ENCODE measurements around the gene SLC6A8. TPM values are rescaled to one million over a fixed set of nuclear protein-coding genes. Genes with fewer than 3 reads are reported as not detected.

SLC6A8 gene
- total RNA-seq, 4 donors from 2014 or later, result 4.0 to 8.0 (median 6.1) TPM

GRCh38 chrX:153735274-153735673 is 47.5 kb downstream of the SLC6A8 start:
- Histone ChIP-seq H3K4me3 (replicated peaks in 1 of 3) (no peak overlapping the region), H3K9me3 (no peaks in the 10 kb centered on the region), H3K36me3 (peaks cover 0 to 3% of the 10 kb centered on the region in 2 donors), H3K27me3 (no peaks in the 10 kb centered on the region), H3K27ac (no peak overlapping the region), H3K4me1 (no peaks in the 10 kb centered on the region)
- 79 to 83% methylated on average over 9 of the region's 9 CpGs for WGBS, 2 donors
- no peak for DNase-seq
- intact Hi-C loops (cut with DNase I), result no loop called here
- TF ChIP-seq POLR2A (IDR thresholded peaks at IDR 0.05), result no peak
- TF ChIP-seq, protein P1, sequence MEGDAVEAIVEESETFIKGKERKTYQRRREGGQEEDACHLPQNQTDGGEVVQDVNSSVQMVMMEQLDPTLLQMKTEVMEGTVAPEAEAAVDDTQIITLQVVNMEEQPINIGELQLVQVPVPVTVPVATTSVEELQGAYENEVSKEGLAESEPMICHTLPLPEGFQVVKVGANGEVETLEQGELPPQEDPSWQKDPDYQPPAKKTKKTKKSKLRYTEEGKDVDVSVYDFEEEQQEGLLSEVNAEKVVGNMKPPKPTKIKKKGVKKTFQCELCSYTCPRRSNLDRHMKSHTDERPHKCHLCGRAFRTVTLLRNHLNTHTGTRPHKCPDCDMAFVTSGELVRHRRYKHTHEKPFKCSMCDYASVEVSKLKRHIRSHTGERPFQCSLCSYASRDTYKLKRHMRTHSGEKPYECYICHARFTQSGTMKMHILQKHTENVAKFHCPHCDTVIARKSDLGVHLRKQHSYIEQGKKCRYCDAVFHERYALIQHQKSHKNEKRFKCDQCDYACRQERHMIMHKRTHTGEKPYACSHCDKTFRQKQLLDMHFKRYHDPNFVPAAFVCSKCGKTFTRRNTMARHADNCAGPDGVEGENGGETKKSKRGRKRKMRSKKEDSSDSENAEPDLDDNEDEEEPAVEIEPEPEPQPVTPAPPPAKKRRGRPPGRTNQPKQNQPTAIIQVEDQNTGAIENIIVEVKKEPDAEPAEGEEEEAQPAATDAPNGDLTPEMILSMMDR (IDR thresholded peaks at IDR 0.05), result no peak

DNA sequence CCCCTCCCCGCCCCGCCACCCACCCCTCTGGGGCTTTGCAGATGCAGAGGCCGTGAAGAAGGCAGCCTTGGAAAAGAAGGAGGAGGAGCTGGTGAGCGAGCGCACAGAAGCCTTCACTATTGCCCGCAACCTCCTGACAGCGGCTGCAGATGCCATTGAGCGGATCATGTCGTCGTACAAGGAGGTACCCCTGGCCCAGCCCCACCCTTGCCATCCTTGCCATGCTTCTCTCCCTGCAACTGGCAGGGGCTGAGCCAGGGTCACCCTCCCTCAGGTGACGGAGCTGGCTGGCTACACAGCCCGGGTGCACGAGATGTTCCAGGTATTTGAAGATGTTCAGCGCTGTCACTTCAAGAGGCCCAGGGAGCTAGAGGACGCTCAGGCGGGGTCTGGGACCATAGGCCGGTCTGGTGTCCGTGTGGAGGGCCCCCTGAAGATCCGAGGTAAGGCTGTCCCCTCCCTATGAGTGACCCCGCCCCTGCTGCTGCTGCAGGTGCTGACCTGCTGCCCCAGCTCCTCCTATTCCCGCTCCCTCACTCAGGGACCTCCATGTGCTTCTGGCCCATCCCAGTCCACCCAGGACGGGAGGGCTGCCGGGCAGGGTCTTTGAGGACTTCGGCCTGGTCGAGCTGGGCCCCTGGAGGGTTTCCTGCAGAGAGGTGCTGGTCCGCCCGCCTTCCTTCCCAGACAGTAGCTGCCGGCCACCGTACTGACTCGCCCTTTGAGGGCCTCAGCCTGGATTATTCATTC is 48.5 kb downstream of the SLC6A8 start:
- no peaks in the 10 kb centered on the region for H3K9me3 ChIP-seq
- WGBS, 2 donors, result 84 to 100% methylated on average over 1 to 5 of the region's 30 CpGs
- DNase-seq, result no peak
- TF ChIP-seq, protein P1 (IDR thresholded peaks at IDR 0.05), result no peak
- no peak for TF ChIP-seq POLR2A (IDR thresholded peaks at IDR 0.05)
- peaks cover 0 to 3% of the 10 kb centered on the region in 2 donors for H3K36me3 ChIP-seq
- no peak overlapping the region for H3K4me3 ChIP-seq (replicated peaks in 1 of 3)
- H3K27ac ChIP-seq, result no peak overlapping the region
- H3K27me3 ChIP-seq, result no peaks in the 10 kb centered on the region
- intact Hi-C loops (cut with DNase I), result no loop called here
- no peaks in the 10 kb centered on the region for H3K4me1 ChIP-seq

DNA sequence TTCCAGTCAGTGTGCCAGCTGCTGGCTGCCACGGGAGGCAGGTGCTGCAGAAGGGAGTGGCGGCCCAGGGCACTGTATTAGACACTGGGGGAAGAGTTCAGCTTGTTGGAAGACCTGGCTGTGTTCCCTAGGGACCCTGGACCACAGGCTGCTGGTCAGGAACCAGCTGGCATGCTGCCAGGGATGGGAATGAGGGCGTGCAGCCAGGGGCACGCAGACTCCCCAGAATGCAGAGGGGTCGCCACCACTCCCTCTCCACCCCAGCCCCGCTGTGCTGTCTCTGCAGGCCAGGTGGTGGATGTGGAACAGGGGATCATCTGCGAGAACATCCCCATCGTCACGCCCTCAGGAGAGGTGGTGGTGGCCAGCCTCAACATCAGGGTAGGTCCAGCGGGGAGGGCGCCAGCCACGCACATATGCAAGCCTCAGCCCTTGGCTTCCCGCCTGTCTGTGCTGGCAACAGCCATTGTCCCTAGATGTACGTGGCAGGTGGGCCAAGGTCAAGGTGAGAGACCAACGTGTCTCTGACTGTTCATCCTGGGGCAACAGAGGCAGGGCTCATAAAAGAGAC is 49.2 kb downstream of the SLC6A8 start:
- no peak for TF ChIP-seq POLR2A (IDR thresholded peaks at IDR 0.05)
- TF ChIP-seq, protein P1 (IDR thresholded peaks at IDR 0.05), result no peak
- Histone ChIP-seq H3K4me1 (no peaks in the 10 kb centered on the region), H3K36me3 (peaks cover 0 to 3% of the 10 kb centered on the region in 2 donors), H3K4me3 (replicated peaks in 1 of 3) (no peak overlapping the region), H3K27ac (no peak overlapping the region), H3K27me3 (no peaks in the 10 kb centered on the region), H3K9me3 (no peaks in the 10 kb centered on the region)
- no peak for DNase-seq
- WGBS, 2 donors, result 82% methylated on average over 2 of the region's 15 CpGs; no CpG with 5 or more reads in 1 of the 2 donors
- intact Hi-C loops (cut with DNase I), result no loop called here

GRCh38 chrX:153738056-153738605 is 50.4 kb downstream of the SLC6A8 start:
- no peak for DNase-seq
- TF ChIP-seq, protein P1 (IDR thresholded peaks at IDR 0.05), result no peak
- no peak for TF ChIP-seq POLR2A (IDR thresholded peaks at IDR 0.05)
- no peaks in the 10 kb centered on the region for H3K27me3 ChIP-seq
- no peaks in the 10 kb centered on the region for H3K4me1 ChIP-seq
- no peak overlapping the region for H3K27ac ChIP-seq
- H3K9me3 ChIP-seq, result no peaks in the 10 kb centered on the region
- no peak overlapping the region for H3K4me3 ChIP-seq (replicated peaks in 1 of 3)
- intact Hi-C loops (cut with DNase I), result no loop called here
- peaks cover 0 to 3% of the 10 kb centered on the region in 2 donors for H3K36me3 ChIP-seq
- 90 to 100% methylated on average over 3 to 21 of the region's 27 CpGs for WGBS, 2 donors
